Vagina (tissue), 2 donors: ENCODE results near the gene ASB16.

Experiments used
- POLR2A ChIP-seq, 2 donors: fragments of 450-650 bp; IDR thresholded peaks; one replicate each; pipeline ENCODE4 v1.6.1; 2017; ENCODE audit warnings: antibody characterized with exemption in 2 of 2, mild to moderate bottlenecking in 2 of 2, moderate library complexity in 2 of 2
- POLR2AphosphoS5 ChIP-seq, 2 donors: sonication (generic); formaldehyde crosslinking; IDR thresholded peaks; one replicate each; pipeline ENCODE4 v1.9.0; 2017; ENCODE audit warnings: antibody characterized with exemption in 2 of 2, mild to moderate bottlenecking in 2 of 2, low read depth in 1 of 2; ENCODE audit not compliant: insufficient read depth in 1 of 2
- TF ChIP-seq, protein P1 (sequence below), 3 experiments: fragments of 450-650 bp in 2 of 3; fragments of 200-600 bp in 1 of 3; sonication (generic) in 1 of 3; IDR thresholded peaks; one replicate each; pipeline ENCODE4 v1.5.1; 2017 to 2019; ENCODE audit warnings: antibody characterized with exemption in 3 of 3, mild to moderate bottlenecking in 2 of 3, moderate library complexity in 2 of 3

DNA sequence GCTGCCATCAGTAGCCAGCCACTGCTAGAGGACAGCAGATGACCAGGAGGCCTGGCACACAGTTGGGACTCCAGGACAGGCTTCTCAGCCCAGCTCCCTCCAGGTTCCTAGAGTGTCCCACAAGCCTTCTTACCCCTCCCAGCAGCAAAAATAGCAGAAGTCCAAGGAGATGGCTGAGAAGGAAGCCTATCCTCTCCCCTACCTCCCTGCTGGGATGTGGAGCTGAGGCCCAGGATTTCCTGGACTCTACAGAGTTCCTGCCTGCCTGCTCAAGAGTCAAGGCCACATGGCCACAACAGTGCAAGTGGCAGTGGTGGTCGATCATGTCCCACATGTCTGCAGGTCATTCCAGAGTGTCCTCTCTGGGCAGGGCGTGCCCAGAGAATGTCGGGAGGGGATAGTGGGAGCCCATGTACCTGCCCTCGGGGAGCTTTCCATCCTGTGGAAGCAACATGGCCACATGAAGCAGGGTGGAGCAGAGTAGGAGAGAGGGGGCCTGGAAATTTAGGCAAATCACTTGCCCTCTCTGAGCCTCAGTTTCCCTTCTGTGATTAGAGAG, 36.5 kb upstream of the ASB16 start:
- no peak for TF ChIP-seq POLR2A (IDR thresholded peaks at IDR 0.05)
- no peak for TF ChIP-seq POLR2AphosphoS5 (IDR thresholded peaks at IDR 0.05; ENCODE audit: insufficient read depth in 1 of 2, low read depth in 1 of 2)
- TF ChIP-seq, protein P1, sequence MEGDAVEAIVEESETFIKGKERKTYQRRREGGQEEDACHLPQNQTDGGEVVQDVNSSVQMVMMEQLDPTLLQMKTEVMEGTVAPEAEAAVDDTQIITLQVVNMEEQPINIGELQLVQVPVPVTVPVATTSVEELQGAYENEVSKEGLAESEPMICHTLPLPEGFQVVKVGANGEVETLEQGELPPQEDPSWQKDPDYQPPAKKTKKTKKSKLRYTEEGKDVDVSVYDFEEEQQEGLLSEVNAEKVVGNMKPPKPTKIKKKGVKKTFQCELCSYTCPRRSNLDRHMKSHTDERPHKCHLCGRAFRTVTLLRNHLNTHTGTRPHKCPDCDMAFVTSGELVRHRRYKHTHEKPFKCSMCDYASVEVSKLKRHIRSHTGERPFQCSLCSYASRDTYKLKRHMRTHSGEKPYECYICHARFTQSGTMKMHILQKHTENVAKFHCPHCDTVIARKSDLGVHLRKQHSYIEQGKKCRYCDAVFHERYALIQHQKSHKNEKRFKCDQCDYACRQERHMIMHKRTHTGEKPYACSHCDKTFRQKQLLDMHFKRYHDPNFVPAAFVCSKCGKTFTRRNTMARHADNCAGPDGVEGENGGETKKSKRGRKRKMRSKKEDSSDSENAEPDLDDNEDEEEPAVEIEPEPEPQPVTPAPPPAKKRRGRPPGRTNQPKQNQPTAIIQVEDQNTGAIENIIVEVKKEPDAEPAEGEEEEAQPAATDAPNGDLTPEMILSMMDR (IDR thresholded peaks at IDR 0.05), result no peak
